CD14-positive monocyte (primary cell): ENCODE results near the gene TIMP2. TPM values are rescaled to one million over a fixed set of nuclear protein-coding genes. Genes with fewer than 3 reads are reported as not detected.
A peak's percentile ranks its signal among the peaks of the same experiment; 100 is the strongest.

Source experiments
- DNase-seq, 3 donors: peaks; one replicate each; pipeline ENCODE4 v3.0.0-alpha.2; 2011 to 2022
- H2AFZ ChIP-seq: 2 replicates; pipeline ENCODE4 v1.6.0; 2012; ENCODE audit warnings: mild to moderate bottlenecking, low read depth, low read length, inconsistent platforms; ENCODE audit not compliant: insufficient read depth, poor library complexity, severe bottlenecking
- H3K27ac ChIP-seq, 2 donors: 1 replicate in 1 of 2; 2 replicates in 1 of 2; pipeline ENCODE4 v1.5.1; 2012 to 2013; ENCODE audit warnings: low read length in 2 of 2, control low read depth in 1 of 2, inconsistent platforms in 1 of 2, low read depth in 1 of 2, mild to moderate bottlenecking in 1 of 2
- H3K27me3 ChIP-seq, 2 donors: one replicate each; pipeline versions ENCODE4 v1.6.0 to v1.6.1; 2011 to 2013; ENCODE audit warnings: low read length in 2 of 2; ENCODE audit not compliant: control insufficient read depth in 2 of 2, insufficient read depth in 2 of 2
- H3K36me3 ChIP-seq, 2 donors: replicated peaks in 1 of 2; 1 replicate in 1 of 2; 2 replicates in 1 of 2; pipeline versions ENCODE4 v1.5.1 to v1.6.1; 2012 to 2013; ENCODE audit warnings: low read length in 2 of 2, control low read depth in 1 of 2, inconsistent platforms in 1 of 2, mild to moderate bottlenecking in 1 of 2; ENCODE audit not compliant: insufficient read depth in 2 of 2, control insufficient read depth in 1 of 2
- H3K4me1 ChIP-seq, 2 donors: 1 replicate in 1 of 2; 2 replicates in 1 of 2; pipeline versions ENCODE4 v1.5.1 to v1.6.1; 2012 to 2013; ENCODE audit warnings: low read length in 2 of 2, control low read depth in 1 of 2, inconsistent platforms in 1 of 2, mild to moderate bottlenecking in 1 of 2, moderate library complexity in 1 of 2; ENCODE audit not compliant: insufficient read depth in 2 of 2, control insufficient read depth in 1 of 2
- H3K4me2 ChIP-seq: replicated peaks from 2 replicates; pipeline ENCODE3; 2012; ENCODE audit warnings: low read length, moderate library complexity, mild to moderate bottlenecking; ENCODE audit not compliant: poor library complexity, severe bottlenecking; ENCODE audit errors: extremely low read depth
- H3K4me3 ChIP-seq, 3 experiments: fragments of 200-600 bp in 1 of 3; sonication (generic) in 1 of 3; replicated peaks in 1 of 3; 1 replicate in 2 of 3; 2 replicates in 1 of 3; pipeline ENCODE4 v1.5.1; 2011 to 2013; ENCODE audit warnings: low read length in 3 of 3, mild to moderate bottlenecking in 3 of 3, control low read depth in 2 of 3, low read depth in 2 of 3, inconsistent platforms in 1 of 3, moderate library complexity in 1 of 3
- H3K79me2 ChIP-seq: 2 replicates; pipeline ENCODE4 v1.6.0; 2012; ENCODE audit warnings: mild to moderate bottlenecking, control low read depth, inconsistent platforms, low read length, moderate library complexity; ENCODE audit not compliant: insufficient read depth
- H3K9ac ChIP-seq: 2 replicates; pipeline ENCODE4 v1.6.0; 2017; ENCODE audit warnings: low read length, mild to moderate bottlenecking; ENCODE audit not compliant: insufficient read depth, poor library complexity, severe bottlenecking
- H3K9me3 ChIP-seq, 2 donors: replicated peaks in 1 of 2; 1 replicate in 1 of 2; 2 replicates in 1 of 2; pipeline versions ENCODE4 v1.5.1 to v1.6.1; 2012 to 2013; ENCODE audit warnings: low read length in 2 of 2, control low read depth in 1 of 2; ENCODE audit not compliant: control insufficient read depth in 1 of 2, insufficient read depth in 1 of 2
- H4K20me1 ChIP-seq: 2 replicates; pipeline ENCODE4 v1.6.0; 2012; ENCODE audit warnings: mild to moderate bottlenecking, low read length, control low read depth, moderate library complexity; ENCODE audit not compliant: insufficient read depth
- H3K27ac Mint-ChIP-seq, 7 donors: one replicate each; pipeline ENCODE4 v1.8.0; 2020; ENCODE audit warnings: mild to moderate bottlenecking in 7 of 7, mixed read lengths in 7 of 7, moderate library complexity in 6 of 7, inconsistent platforms in 2 of 7
- H3K27me3 Mint-ChIP-seq, 3 donors: one replicate each; pipeline ENCODE4 v1.8.0; 2021 to 2022; ENCODE audit warnings: low read depth in 3 of 3, mild to moderate bottlenecking in 3 of 3, mixed read lengths in 3 of 3, moderate library complexity in 3 of 3, inconsistent platforms in 1 of 3
- H3K36me3 Mint-ChIP-seq, 2 donors: one replicate each; pipeline ENCODE4 v1.8.0; 2020; ENCODE audit warnings: mixed read lengths in 2 of 2, inconsistent platforms in 1 of 2, mild to moderate bottlenecking in 1 of 2
- H3K4me1 Mint-ChIP-seq: one replicate; pipeline ENCODE4 v1.8.0; 2020; ENCODE audit warnings: mild to moderate bottlenecking, mixed read lengths
- H3K4me3 Mint-ChIP-seq, 2 donors: one replicate each; pipeline ENCODE4 v1.8.0; 2020; ENCODE audit warnings: mild to moderate bottlenecking in 2 of 2, mixed read lengths in 2 of 2, moderate library complexity in 1 of 2
- H3K9me3 Mint-ChIP-seq, 7 donors: one replicate each; pipeline ENCODE4 v1.8.0; 2020 to 2022; ENCODE audit warnings: mixed read lengths in 7 of 7, mild to moderate bottlenecking in 6 of 7, moderate library complexity in 6 of 7, inconsistent platforms in 2 of 7
- CTCF ChIP-seq: fragments of 200-600 bp; IDR thresholded peaks from one replicate; pipeline ENCODE4 v1.8.0; 2022; ENCODE audit warnings: antibody characterized with exemption, mild to moderate bottlenecking
- WGBS: methylation state at CpG from one replicate; pipeline ENCODE4 v1.1.5; 2013; ENCODE audit warnings: missing lambda C conversion rate; ENCODE audit not compliant: insufficient coverage; 5-methylcytosine and 5-hydroxymethylcytosine counted together
- intact Hi-C, 2 donors: fragments of 100-400 bp; cut with micrococcal nuclease; formaldehyde crosslinking; loops; one replicate each; pipeline versions ENCODE4 v1.15.0 to v1.15.1; 2023
- polyA plus RNA-seq, 3 donors: library from polyadenylated mRNA; depleted of rRNA in 1 of 3; unstranded in 2 of 3; stranded (reverse) in 1 of 3; fragments of 300-500 nt in 2 of 3; fragments of >200 nt in 1 of 3; fragmentation: Illumina TruSeq in 2 of 3; gene quantifications; 1 replicate in 2 of 3; 2 replicates in 1 of 3; pipeline ENCODE4 v1.2.3, GENCODE V29; 2012 to 2021

The TIMP2 gene
- polyA plus RNA-seq, 3 donors: 4.5 to 101 (median 6.4) TPM

GRCh38 chr17:78973196-78973595 lies 48.0 kb upstream of the TIMP2 start:
- WGBS: 95% methylated on average over 10 of the region's 11 CpGs
- H3K36me3 Mint-ChIP-seq: no peaks in the 10 kb centered on the region
- no peak overlapping the region for H3K27ac Mint-ChIP-seq
- TF ChIP-seq CTCF: no peak
- Histone ChIP-seq H3K4me1 (peaks cover 4 to 8% of the 10 kb centered on the region in 2 donors), H3K36me3 (no peaks in the 10 kb centered on the region), H4K20me1 (no peaks in the 10 kb centered on the region), H3K9ac (no peak overlapping the region), H3K79me2 (no peaks in the 10 kb centered on the region), H3K4me3 (no peak overlapping the region), H3K27ac (no peak overlapping the region), H2AFZ (no peak overlapping the region), H3K27me3 (no peaks in the 10 kb centered on the region), H3K4me2 (no peak overlapping the region), H3K9me3 (no peaks in the 10 kb centered on the region)
- intact Hi-C loops: loop anchor here (5.0 to 10.0 kb wide), 4 partner anchors 51 to 131 kb away; partner anchors contain the start of gene USP36 (in 2 of the 2)
- H3K4me1 Mint-ChIP-seq: peaks cover 18% of the 10 kb centered on the region
- H3K9me3 Mint-ChIP-seq: no peaks in the 10 kb centered on the region
- no peak for DNase-seq
- peaks cover 1 to 3% (median 2%) of the 10 kb centered on the region in 3 donors for H3K27me3 Mint-ChIP-seq
- H3K4me3 Mint-ChIP-seq: no peak overlapping the region

GRCh38 chr17:78972507-78973105 lies 47.4 kb upstream of the TIMP2 start:
- Mint-ChIP-seq H3K27ac (peak overlapping the region in 1 of 7 donors; percentile 51), H3K27me3 (peaks cover 1 to 3% (median 2%) of the 10 kb centered on the region in 3 donors), H3K9me3 (no peaks in the 10 kb centered on the region), H3K4me3 (no peak overlapping the region), H3K36me3 (no peaks in the 10 kb centered on the region), H3K4me1 (peaks cover 18% of the 10 kb centered on the region)
- Histone ChIP-seq H3K4me2 (no peak overlapping the region), H3K9ac (no peak overlapping the region), H3K27ac (no peak overlapping the region), H3K36me3 (no peaks in the 10 kb centered on the region), H3K79me2 (no peaks in the 10 kb centered on the region), H3K9me3 (no peaks in the 10 kb centered on the region), H4K20me1 (no peaks in the 10 kb centered on the region), H3K4me3 (no peak overlapping the region), H2AFZ (no peak overlapping the region), H3K27me3 (no peaks in the 10 kb centered on the region), H3K4me1 (peaks cover 4 to 8% of the 10 kb centered on the region in 2 donors)
- intact Hi-C loops: loop anchor here (5.0 to 10.0 kb wide), 4 partner anchors 50 to 130 kb away; partner anchors contain the start of gene USP36 (in 2 of the 2)
- DNase-seq: no peak
- TF ChIP-seq CTCF: no peak
- WGBS: 93% methylated on average over 9 of the region's 15 CpGs
